PFSK-1 (cell line): ENCODE data around the gene ACP2.

Experiments used
- FOXP2 ChIP-seq: optimal IDR thresholded peaks from 2 replicates; pipeline ENCODE3; 2011; ENCODE audit warnings: borderline replicate concordance, control low read depth, inconsistent platforms; ENCODE audit not compliant: insufficient read depth; ENCODE audit errors: extremely low read length, extremely low read depth
- POLR2AphosphoS5 ChIP-seq: IDR thresholded peaks from 2 replicates; pipeline ENCODE4 v1.6.1; 2012; ENCODE audit warnings: low read depth, mild to moderate bottlenecking, control low read depth, low read length, moderate library complexity
- REST ChIP-seq, 2 experiments: IDR thresholded peaks; 2 replicates each; pipeline versions ENCODE4 v1.6.1 to v1.8.0; 2011 to 2012; ENCODE audit warnings: low read depth in 2 of 2, low read length in 2 of 2, control low read depth in 1 of 2, inconsistent platforms in 1 of 2, mild to moderate bottlenecking in 1 of 2, moderate library complexity in 1 of 2; ENCODE audit not compliant: insufficient read depth in 1 of 2
- SIN3A ChIP-seq: IDR thresholded peaks from 2 replicates; pipeline ENCODE4 v1.6.1; 2012; ENCODE audit warnings: mild to moderate bottlenecking, low read length, moderate library complexity, borderline replicate concordance; ENCODE audit not compliant: insufficient read depth
- TAF1 ChIP-seq: IDR thresholded peaks from 2 replicates; pipeline ENCODE4 v1.6.1; 2012; ENCODE audit warnings: low read length, control low read depth, borderline replicate concordance; ENCODE audit not compliant: insufficient read depth

Gene ACP2

GRCh38 chr11:47233989-47234668 lies 14.5 kb downstream of the ACP2 start:
- no peak for TF ChIP-seq SIN3A
- no peak for TF ChIP-seq POLR2AphosphoS5
- TF ChIP-seq FOXP2: no peak
- no peak for TF ChIP-seq REST (IDR thresholded peaks at IDR 0.05; ENCODE audit: insufficient read depth in 1 of 2, low read depth in 2 of 2, low read length in 2 of 2)
- no peak for TF ChIP-seq TAF1

- TF ChIP-seq POLR2AphosphoS5 (no peak), SIN3A (no peak), REST (IDR thresholded peaks at IDR 0.05; ENCODE audit: insufficient read depth in 1 of 2, low read depth in 2 of 2, low read length in 2 of 2) (no peak), FOXP2 (no peak), TAF1 (no peak)
These were observed 15.6 kb downstream of the ACP2 start for GRCh38 chr11:47233051-47233450.

GRCh38 chr11:47229161-47229560 lies 19.5 kb downstream of the ACP2 start:
- TF ChIP-seq TAF1 (no peak), SIN3A (no peak), FOXP2 (no peak), REST (IDR thresholded peaks at IDR 0.05; ENCODE audit: insufficient read depth in 1 of 2, low read depth in 2 of 2, low read length in 2 of 2) (no peak), POLR2AphosphoS5 (no peak)

GRCh38 chr11:47225552-47226400 lies 22.8 kb downstream of the ACP2 start:
- TF ChIP-seq SIN3A: no peak
- TF ChIP-seq REST (IDR thresholded peaks at IDR 0.05; ENCODE audit: insufficient read depth in 1 of 2, low read depth in 2 of 2, low read length in 2 of 2): no peak
- no peak for TF ChIP-seq FOXP2
- no peak for TF ChIP-seq TAF1
- TF ChIP-seq POLR2AphosphoS5: no peak
